Peyer's patch (tissue), 4 donors: ENCODE measurements around the gene ATF2. TPM values are rescaled to one million over a fixed set of nuclear protein-coding genes. Genes with fewer than 3 reads are reported as not detected.

Experiments used
- DNase-seq, 3 donors: peaks; one replicate each; pipeline ENCODE4 v3.0.0-alpha.2; 2017 to 2019
- H3K27ac ChIP-seq, 4 donors: fragments of 200-600 bp; sonication (generic); one replicate each; pipeline ENCODE4 v1.5.1; 2016 to 2019
- H3K27me3 ChIP-seq, 2 donors: fragments of 200-600 bp; sonication (generic); one replicate each; pipeline ENCODE4 v1.5.1; 2019
- H3K36me3 ChIP-seq, 3 donors: fragments of 200-600 bp; sonication (generic); one replicate each; pipeline ENCODE4 v1.5.1; 2016 to 2019
- H3K4me1 ChIP-seq, 4 donors: fragments of 200-600 bp; sonication (generic); one replicate each; pipeline ENCODE4 v1.5.1; 2016 to 2019
- H3K4me3 ChIP-seq, 4 donors: fragments of 200-600 bp; sonication (generic); 1 replicate in 3 of 4; 2 replicates in 1 of 4; pipeline ENCODE4 v1.5.1; 2016 to 2019; ENCODE audit warnings: mild to moderate bottlenecking in 1 of 4
- H3K9me3 ChIP-seq, 4 donors: fragments of 200-600 bp; sonication (generic); one replicate each; pipeline ENCODE4 v1.5.1; 2016 to 2019; ENCODE audit warnings: mild to moderate bottlenecking in 1 of 4
- CTCF ChIP-seq, 6 experiments: fragments of 450-650 bp in 4 of 6; fragments of 200-600 bp in 2 of 6; sonication (generic) in 1 of 6; IDR thresholded peaks; one replicate each; pipeline ENCODE4 v1.5.1; 2017 to 2019; ENCODE audit warnings: antibody characterized with exemption in 6 of 6, mild to moderate bottlenecking in 3 of 6, moderate library complexity in 1 of 6
- POLR2A ChIP-seq, 2 donors: fragments of 450-650 bp; IDR thresholded peaks; one replicate each; pipeline ENCODE4 v1.5.1; 2017; ENCODE audit warnings: antibody characterized with exemption in 2 of 2, mild to moderate bottlenecking in 2 of 2, moderate library complexity in 2 of 2
- total RNA-seq, 4 donors: library from RNA; depleted of rRNA; stranded (reverse); fragments of >200 nt; gene quantifications; one replicate each; pipeline ENCODE4 v1.1.0, GENCODE V29; 2016

The ATF2 gene
- total RNA-seq, 4 donors from 2014 or later, result 46.8 to 54.5 (median 51.0) TPM

- TF ChIP-seq CTCF (IDR thresholded peaks at IDR 0.05), result peak in 3 of 6 experiments; percentile 16 to 32 (median 18)
- TF ChIP-seq POLR2A (IDR thresholded peaks at IDR 0.05), result peak; percentile 95 to 96
- no peaks in the 10 kb centered on the region for H3K9me3 ChIP-seq
- H3K27ac ChIP-seq, result peak within 1 kb of the TSS; percentile 84 to 96 (median 92)
- peaks cover 0 to 16% (median 0%) of the 10 kb centered on the region in 4 donors for H3K4me1 ChIP-seq
- DNase-seq, result peak; percentile 95 to 98 (median 97)
- H3K27me3 ChIP-seq, result no peaks in the 10 kb centered on the region
- peaks cover 0 to 37% (median 0%) of the 10 kb centered on the region in 3 donors for H3K36me3 ChIP-seq
- H3K4me3 ChIP-seq, result peak within 1 kb of the TSS; percentile 74 to 89 (median 84)
Measured at GRCh38 chr2:175181104-175181876, 13.3 kb upstream of the ATF2 start, which contains the start of gene ATP5MC3. Gene ATP5MC3 (minus strand): TSS chr2:175181710. CDS start chr2:175181393, 317 bp downstream.

GRCh38 chr2:175180701-175181103 is 12.7 kb upstream of the ATF2 start:
- H3K27ac ChIP-seq, result peak overlapping the region; percentile 84 to 96 (median 92)
- H3K4me1 ChIP-seq, result peaks cover 0 to 16% (median 0%) of the 10 kb centered on the region in 4 donors
- peak in 2 of 3 donors; percentile 28 to 67 for DNase-seq
- H3K27me3 ChIP-seq, result no peaks in the 10 kb centered on the region
- peak overlapping the region; percentile 74 to 89 (median 84) for H3K4me3 ChIP-seq
- H3K9me3 ChIP-seq, result no peaks in the 10 kb centered on the region
- TF ChIP-seq CTCF (IDR thresholded peaks at IDR 0.05) (no peak), POLR2A (IDR thresholded peaks at IDR 0.05) (peak; percentile 33 to 52)
- peaks cover 0 to 43% (median 0%) of the 10 kb centered on the region in 3 donors for H3K36me3 ChIP-seq

GRCh38 chr2:175176624-175177023 is 8.6 kb upstream of the ATF2 start:
- Histone ChIP-seq H3K36me3 (peaks cover 0 to 49% (median 0%) of the 10 kb centered on the region in 3 donors), H3K27me3 (no peaks in the 10 kb centered on the region), H3K4me3 (no peak overlapping the region), H3K27ac (no peak overlapping the region), H3K9me3 (no peaks in the 10 kb centered on the region), H3K4me1 (peaks cover 0 to 16% (median 0%) of the 10 kb centered on the region in 4 donors)
- TF ChIP-seq POLR2A (IDR thresholded peaks at IDR 0.05) (no peak), CTCF (IDR thresholded peaks at IDR 0.05) (no peak)
- DNase-seq, result no peak

- H3K9me3 ChIP-seq, result no peaks in the 10 kb centered on the region
Measured at GRCh38 chr2:175175896-175176295, 7.9 kb upstream of the ATF2 start.

GRCh38 chr2:175175320-175175719 is 7.3 kb upstream of the ATF2 start:
- Histone ChIP-seq H3K4me1 (peaks cover 0 to 16% (median 0%) of the 10 kb centered on the region in 4 donors), H3K4me3 (no peak overlapping the region), H3K36me3 (peaks cover 0 to 49% (median 0%) of the 10 kb centered on the region in 3 donors), H3K9me3 (no peaks in the 10 kb centered on the region), H3K27me3 (no peaks in the 10 kb centered on the region), H3K27ac (no peak overlapping the region)
- TF ChIP-seq CTCF (IDR thresholded peaks at IDR 0.05), result no peak
- TF ChIP-seq POLR2A (IDR thresholded peaks at IDR 0.05), result no peak
- no peak for DNase-seq

More at GRCh38 chr2:175175896-175176295, 7.9 kb upstream of the ATF2 start:
- Histone ChIP-seq H3K27me3 (no peaks in the 10 kb centered on the region), H3K4me3 (no peak overlapping the region), H3K36me3 (peaks cover 0 to 49% (median 0%) of the 10 kb centered on the region in 3 donors), H3K27ac (no peak overlapping the region), H3K4me1 (peaks cover 0 to 16% (median 0%) of the 10 kb centered on the region in 4 donors)
- TF ChIP-seq CTCF (IDR thresholded peaks at IDR 0.05), result no peak
- TF ChIP-seq POLR2A (IDR thresholded peaks at IDR 0.05), result no peak
- no peak for DNase-seq
